Gastrocnemius medialis (tissue), 4 donors: Measurements from ENCODE around the gene FCHSD2.

ENCODE experiments used
- CTCF ChIP-seq, 5 experiments: fragments of 450-650 bp in 3 of 5; fragments of 200-600 bp in 2 of 5; sonication (generic) in 2 of 5; IDR thresholded peaks in 4 of 5; conservative IDR thresholded peaks in 1 of 5; 1 replicate in 4 of 5; 2 replicates in 1 of 5; pipeline ENCODE4 v1.5.1; 2016 to 2019; ENCODE audit warnings: antibody characterized with exemption in 5 of 5, mild to moderate bottlenecking in 3 of 5, moderate library complexity in 3 of 5
- POLR2A ChIP-seq, 2 donors: fragments of 450-650 bp; IDR thresholded peaks; one replicate each; pipeline ENCODE4 v1.6.1; 2017; ENCODE audit warnings: antibody characterized with exemption in 2 of 2, mild to moderate bottlenecking in 2 of 2, moderate library complexity in 2 of 2

GRCh38 chr11:73154178-73154577 is 12.1 kb upstream of the FCHSD2 start:
- TF ChIP-seq CTCF (IDR thresholded peaks at IDR 0.05 in 4 of 5, conservative IDR thresholded peaks at IDR 0.05 in 1 of 5): no peak
- TF ChIP-seq POLR2A (IDR thresholded peaks at IDR 0.05): no peak
